ENCODE data around the gene C17orf113.
"Not testable (repeated sequence)": the region's sequence is repeated elsewhere in the genome, so short reads cannot be mapped to it uniquely, and the experiment has no call there.

The C17orf113 gene

DNA sequence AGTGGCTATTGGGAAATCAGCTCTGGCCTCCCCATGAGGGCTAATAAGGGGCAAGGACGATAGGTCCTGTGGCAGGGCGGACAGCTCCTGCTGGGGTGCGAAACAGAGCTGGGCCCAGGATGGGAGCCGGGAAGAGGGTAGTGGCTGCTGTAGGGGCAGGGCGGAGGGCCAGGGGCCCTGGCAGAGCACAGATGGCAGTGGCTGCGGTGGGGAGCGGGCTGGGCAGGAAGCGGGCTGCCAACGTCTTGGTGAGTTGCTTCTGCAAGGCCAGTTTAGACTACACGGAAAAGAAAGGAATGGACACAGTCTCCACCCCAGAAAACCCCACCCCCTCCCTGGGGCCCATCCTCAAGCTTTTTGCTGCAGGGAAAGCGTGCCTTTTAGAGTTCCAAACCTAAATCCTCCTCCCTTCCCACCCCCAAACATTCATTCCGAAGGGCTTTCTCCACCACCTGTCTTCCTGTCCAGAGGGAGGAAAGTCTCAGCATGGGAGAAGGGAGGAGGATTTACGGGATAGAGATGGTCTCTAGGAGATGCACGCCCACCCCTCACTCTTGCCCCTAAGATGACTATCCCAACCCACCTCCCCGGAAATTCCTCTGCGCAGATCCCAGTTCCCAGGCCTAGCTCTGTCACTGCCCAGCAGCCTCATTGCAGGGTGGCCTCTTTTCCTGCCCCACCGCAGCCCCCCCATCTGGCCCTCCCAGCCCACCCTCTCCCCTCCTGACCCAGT is 23.4 kb downstream of the C17orf113 start:
- Histone ChIP-seq H3K27me3 (replicated peaks) (no peaks in the 10 kb centered on the region), H3K27ac (no peak overlapping the region), H3K4me3 (ENCODE audit: low read depth, low read length) (no peak overlapping the region), H3K36me3 (replicated peaks) (peaks cover 24% of the 10 kb centered on the region)
- no peak for DNase-seq
- TF ChIP-seq CTCF (IDR thresholded peaks at IDR 0.05; ENCODE audit: low read depth, low read length, missing control alignments) = no peak
- in situ Hi-C loops (cut with HindIII; ENCODE audit: low pct_ligation_motif_present, low sequenced_read_pairs) = no loop called here

- no peak overlapping the region for H3K4me3 ChIP-seq (ENCODE audit: low read depth, low read length)
- peaks cover 28% of the 10 kb centered on the region for H3K36me3 ChIP-seq (replicated peaks)
- no peak overlapping the region for H3K27ac ChIP-seq
- TF ChIP-seq CTCF (IDR thresholded peaks at IDR 0.05; ENCODE audit: low read depth, low read length, missing control alignments) = no peak
- H3K27me3 ChIP-seq (replicated peaks) = no peaks in the 10 kb centered on the region
- DNase-seq = no peak
- in situ Hi-C loops (cut with HindIII; ENCODE audit: low pct_ligation_motif_present, low sequenced_read_pairs) = no loop called here
Measured at GRCh38 chr17:42025936-42026335, 24.5 kb downstream of the C17orf113 start.

DNA sequence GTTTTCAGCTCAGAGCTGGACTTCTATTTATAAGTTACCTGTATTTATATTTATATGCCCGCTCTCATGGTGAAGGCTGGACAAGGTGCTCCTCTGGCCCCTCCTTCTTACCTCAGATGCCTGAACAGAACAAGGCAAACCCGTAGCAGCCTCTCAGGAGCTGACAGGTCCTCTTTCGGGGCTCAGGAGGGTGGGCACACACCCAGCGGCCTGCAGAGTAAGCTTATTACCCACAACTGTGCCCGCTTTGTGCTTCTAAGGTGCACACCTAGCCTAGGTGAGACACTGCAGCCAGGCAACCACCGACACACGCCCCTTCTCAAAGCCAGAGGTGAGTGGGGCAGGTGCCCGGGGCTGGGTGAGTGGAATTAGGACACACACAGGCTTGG is 25.2 kb downstream of the C17orf113 start:
- H3K27ac ChIP-seq = no peak overlapping the region
- H3K4me3 ChIP-seq (ENCODE audit: low read depth, low read length) = no peak overlapping the region
- TF ChIP-seq CTCF (IDR thresholded peaks at IDR 0.05; ENCODE audit: low read depth, low read length, missing control alignments) = no peak
- no peaks in the 10 kb centered on the region for H3K27me3 ChIP-seq (replicated peaks)
- in situ Hi-C loops (cut with HindIII; ENCODE audit: low pct_ligation_motif_present, low sequenced_read_pairs) = no loop called here
- DNase-seq = no peak
- peaks cover 28% of the 10 kb centered on the region for H3K36me3 ChIP-seq (replicated peaks)

DNA sequence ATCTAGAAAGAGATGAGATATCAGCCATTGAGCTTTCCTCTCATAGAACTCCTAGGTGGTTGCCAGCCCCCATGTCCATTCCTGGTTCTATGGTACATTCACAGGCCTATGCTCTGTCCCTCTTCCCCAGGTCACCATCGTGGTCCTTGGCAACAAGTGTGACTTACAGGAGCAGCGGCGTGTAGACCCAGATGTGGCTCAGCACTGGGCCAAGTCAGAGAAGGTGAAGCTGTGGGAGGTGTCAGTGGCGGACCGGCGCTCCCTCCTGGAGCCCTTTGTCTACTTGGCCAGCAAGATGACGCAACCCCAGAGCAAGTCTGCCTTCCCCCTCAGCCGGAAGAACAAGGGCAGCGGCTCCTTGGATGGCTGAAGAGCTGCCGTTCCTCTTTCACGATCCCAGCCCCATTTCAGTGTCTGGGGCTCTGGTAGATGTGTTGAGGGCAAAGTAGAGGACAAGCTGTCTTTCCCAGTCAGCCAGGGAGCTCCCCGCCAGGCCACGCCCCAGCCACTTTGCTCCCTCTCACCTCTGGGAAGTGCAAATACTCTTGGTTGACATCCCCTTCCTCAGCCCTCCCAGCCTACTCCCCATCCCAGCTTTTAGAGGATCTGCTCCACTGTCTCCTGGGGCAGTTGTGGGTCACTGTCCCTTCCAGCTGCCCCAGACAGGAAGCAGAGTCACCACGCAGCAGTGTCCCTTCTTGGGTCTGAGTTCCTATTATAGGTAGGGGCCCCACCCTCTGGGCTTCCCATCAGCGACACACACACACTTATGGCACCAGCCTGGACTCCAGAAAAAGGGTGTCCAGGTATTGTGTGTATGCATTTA is 26.7 kb downstream of the C17orf113 start:
- no peak for TF ChIP-seq CTCF (IDR thresholded peaks at IDR 0.05; ENCODE audit: low read depth, low read length, missing control alignments)
- peaks cover 28% of the 10 kb centered on the region for H3K36me3 ChIP-seq (replicated peaks)
- DNase-seq = no peak
- H3K27ac ChIP-seq = no peak overlapping the region
- no peaks in the 10 kb centered on the region for H3K27me3 ChIP-seq (replicated peaks)
- H3K4me3 ChIP-seq (ENCODE audit: low read depth, low read length) = no peak overlapping the region
- in situ Hi-C loops (cut with HindIII; ENCODE audit: low pct_ligation_motif_present, low sequenced_read_pairs) = no loop called here

DNA sequence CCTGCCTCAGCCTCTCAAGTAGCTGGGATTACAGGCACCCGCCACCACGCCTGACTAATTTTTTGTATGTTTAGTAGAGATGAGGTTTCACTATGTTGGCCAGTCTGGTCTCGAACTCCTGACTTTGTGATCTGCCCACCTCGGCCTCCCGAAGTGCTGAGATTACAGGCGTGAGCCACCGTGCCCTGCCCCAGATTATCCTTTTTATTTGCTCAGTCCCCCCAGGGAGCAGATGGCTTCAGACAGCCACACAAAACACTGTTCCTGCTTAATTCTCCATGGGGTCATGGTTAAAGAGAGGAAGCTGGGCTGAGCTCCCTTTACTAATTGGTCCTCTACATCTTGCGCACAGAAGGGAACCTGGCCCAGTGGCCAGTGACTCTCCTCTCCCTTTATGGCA is 29.6 kb downstream of the C17orf113 start:
- H3K27ac ChIP-seq; DNase-seq; H3K27me3 ChIP-seq (replicated peaks); in situ Hi-C loops (cut with HindIII; ENCODE audit: low pct_ligation_motif_present, low sequenced_read_pairs): not testable (repeated sequence)
- H3K36me3 ChIP-seq (replicated peaks) = peaks cover 28% of the 10 kb centered on the region
- H3K4me3 ChIP-seq (ENCODE audit: low read depth, low read length) = peak overlapping the region; percentile 89

All from brain microvascular endothelial cell (primary cell).